IPS-18c (cell line): ENCODE results near the gene SYCP2.
"Not testable (repeated sequence)": the region's sequence is repeated elsewhere in the genome, so short reads cannot be mapped to it uniquely, and the experiment has no call there.

Experiments
- H3K4me3 ChIP-seq: 2 replicates; pipeline ENCODE4 v1.7.0; 2013; ENCODE audit warnings: low read depth, mild to moderate bottlenecking, low read length, moderate library complexity; ENCODE audit not compliant: insufficient read depth
- H3K9me3 ChIP-seq: one replicate; pipeline ENCODE4 v1.6.1; 2013; ENCODE audit warnings: mild to moderate bottlenecking, low read length, moderate library complexity; ENCODE audit not compliant: control insufficient read depth, insufficient read depth

SYCP2 gene, protein sequence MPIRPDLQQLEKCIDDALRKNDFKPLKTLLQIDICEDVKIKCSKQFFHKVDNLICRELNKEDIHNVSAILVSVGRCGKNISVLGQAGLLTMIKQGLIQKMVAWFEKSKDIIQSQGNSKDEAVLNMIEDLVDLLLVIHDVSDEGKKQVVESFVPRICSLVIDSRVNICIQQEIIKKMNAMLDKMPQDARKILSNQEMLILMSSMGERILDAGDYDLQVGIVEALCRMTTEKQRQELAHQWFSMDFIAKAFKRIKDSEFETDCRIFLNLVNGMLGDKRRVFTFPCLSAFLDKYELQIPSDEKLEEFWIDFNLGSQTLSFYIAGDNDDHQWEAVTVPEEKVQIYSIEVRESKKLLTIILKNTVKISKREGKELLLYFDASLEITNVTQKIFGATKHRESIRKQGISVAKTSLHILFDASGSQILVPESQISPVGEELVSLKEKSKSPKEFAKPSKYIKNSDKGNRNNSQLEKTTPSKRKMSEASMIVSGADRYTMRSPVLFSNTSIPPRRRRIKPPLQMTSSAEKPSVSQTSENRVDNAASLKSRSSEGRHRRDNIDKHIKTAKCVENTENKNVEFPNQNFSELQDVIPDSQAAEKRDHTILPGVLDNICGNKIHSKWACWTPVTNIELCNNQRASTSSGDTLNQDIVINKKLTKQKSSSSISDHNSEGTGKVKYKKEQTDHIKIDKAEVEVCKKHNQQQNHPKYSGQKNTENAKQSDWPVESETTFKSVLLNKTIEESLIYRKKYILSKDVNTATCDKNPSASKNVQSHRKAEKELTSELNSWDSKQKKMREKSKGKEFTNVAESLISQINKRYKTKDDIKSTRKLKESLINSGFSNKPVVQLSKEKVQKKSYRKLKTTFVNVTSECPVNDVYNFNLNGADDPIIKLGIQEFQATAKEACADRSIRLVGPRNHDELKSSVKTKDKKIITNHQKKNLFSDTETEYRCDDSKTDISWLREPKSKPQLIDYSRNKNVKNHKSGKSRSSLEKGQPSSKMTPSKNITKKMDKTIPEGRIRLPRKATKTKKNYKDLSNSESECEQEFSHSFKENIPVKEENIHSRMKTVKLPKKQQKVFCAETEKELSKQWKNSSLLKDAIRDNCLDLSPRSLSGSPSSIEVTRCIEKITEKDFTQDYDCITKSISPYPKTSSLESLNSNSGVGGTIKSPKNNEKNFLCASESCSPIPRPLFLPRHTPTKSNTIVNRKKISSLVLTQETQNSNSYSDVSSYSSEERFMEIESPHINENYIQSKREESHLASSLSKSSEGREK (N-terminal part only)

GRCh38 chr20:59933296-59933848 lies at the start of gene SYCP2:
SYCP2 (minus strand) TSS chr20:59933637; CDS start chr20:59922413, 11,224 bp downstream.
- Histone ChIP-seq H3K9me3 (no peaks in the 10 kb centered on the region), H3K4me3 (peak within 1 kb of the TSS; percentile 45)

GRCh38 chr20:59983076-59983475 lies 49.6 kb upstream of the SYCP2 start:
- no peaks in the 10 kb centered on the region for H3K9me3 ChIP-seq
- H3K4me3 ChIP-seq = no peak overlapping the region

DNA sequence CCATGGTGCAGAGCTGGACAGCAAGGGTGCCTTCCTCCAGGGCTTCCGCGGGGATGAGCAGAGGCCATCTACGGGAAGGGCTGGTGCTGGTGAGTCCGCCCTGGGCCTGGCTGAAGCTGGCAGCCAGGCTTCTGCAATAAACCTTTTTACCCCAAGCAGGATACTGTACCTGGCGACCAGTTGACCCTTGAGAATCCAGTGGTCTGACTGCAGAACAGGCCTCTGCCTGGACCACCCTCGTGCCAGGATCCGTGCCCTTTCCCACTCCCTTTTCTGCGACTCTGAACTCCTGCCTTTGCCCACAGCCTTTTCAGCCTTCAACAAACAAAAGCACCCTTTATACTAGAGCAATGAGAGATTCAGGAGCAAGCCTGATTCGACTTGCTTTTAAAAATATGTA lies 43.6 kb upstream of the SYCP2 start:
- H3K9me3 ChIP-seq = no peaks in the 10 kb centered on the region
- no peak overlapping the region for H3K4me3 ChIP-seq

DNA sequence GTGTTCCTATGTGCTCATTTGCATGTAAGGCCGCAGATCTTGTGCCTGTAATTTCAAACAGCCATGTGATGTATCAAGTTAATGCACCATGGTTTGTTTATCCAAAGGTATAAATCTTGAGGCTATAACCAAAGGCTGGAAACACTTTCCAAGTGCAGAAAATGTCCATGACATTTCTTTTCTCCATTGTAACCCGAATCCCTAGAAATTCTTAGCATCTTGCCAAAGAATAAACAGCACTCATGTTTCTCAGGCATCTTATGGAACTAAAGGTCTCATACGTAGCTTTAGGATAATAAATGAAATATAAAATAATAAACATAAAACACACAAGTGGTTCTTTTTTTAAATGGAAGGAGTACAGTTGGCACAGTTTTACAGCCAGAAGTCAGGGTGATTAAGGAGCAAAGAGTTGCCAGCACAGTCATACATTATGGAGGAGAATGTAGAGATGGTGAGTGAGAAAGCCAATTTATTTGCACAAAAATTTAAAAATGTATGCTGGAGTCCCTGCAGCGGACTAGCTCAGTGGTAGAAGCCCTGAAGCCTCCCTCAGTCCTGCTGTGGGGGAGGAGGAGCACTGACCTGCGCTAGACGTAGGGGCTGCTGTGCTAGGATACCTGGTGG lies 42.8 kb upstream of the SYCP2 start:
- Histone ChIP-seq H3K4me3 (no peak overlapping the region), H3K9me3 (no peaks in the 10 kb centered on the region)

GRCh38 chr20:59972037-59972801 lies 38.8 kb upstream of the SYCP2 start:
- H3K9me3 ChIP-seq = no peaks in the 10 kb centered on the region
- no peak overlapping the region for H3K4me3 ChIP-seq

DNA sequence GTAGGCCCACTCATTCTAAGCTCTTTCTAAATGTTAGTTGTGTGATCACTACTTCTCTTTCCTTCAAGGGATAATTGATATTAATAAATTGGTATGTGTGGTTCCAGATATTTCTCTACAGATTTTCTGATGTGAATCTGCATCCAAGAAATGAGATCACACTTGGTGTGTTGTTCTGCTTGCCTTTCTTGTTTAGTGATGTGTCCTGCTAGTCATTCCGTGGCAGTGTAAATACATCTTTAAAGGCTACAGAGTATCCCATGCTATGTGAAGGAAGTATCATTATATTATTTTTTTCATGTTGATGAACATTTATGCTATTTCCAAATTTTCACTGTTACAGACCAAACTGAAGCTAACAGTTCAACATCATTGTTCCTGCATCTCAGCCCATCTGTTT lies 38.0 kb upstream of the SYCP2 start:
- H3K9me3 ChIP-seq = no peaks in the 10 kb centered on the region
- H3K4me3 ChIP-seq = no peak overlapping the region

DNA sequence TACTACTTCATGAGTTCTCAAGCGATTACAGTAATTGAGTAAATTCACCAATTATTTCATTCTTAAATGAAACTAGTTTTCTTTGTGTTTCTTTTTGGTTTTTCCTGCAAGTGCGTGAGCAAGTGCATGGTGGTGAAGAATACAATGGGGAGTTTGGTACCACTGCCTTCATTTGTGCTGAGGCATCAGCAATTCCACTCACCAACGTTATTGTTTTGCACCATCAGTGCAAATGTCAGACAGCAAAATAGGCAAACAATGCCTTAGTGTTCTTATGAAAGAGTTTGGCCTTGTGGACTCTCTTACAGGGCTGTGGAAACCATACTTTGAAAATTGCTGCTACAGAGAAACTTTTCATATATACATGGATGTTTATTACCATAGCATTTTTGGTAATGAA lies 33.0 kb upstream of the SYCP2 start:
- no peak overlapping the region for H3K4me3 ChIP-seq
- no peaks in the 10 kb centered on the region for H3K9me3 ChIP-seq

DNA sequence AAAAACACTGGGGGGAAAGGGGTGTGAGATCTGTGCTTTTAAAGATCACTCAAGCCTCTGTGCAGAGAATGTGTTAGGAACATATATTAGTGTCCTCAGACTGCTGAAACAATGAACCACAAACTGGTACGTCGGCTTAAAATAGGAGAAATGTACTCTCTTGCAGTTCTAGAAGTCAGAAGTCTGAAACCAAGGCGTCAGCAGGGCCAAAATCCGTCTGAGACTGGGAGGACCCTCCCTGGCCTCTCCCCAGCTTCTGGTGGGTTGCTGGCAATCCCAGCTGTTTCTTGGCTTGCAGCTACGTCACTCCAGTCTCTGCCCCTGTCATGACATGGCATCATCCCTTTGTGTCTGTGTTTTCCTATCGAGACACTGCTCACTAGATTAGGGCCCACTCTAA lies 28.7 kb upstream of the SYCP2 start:
- no peak overlapping the region for H3K4me3 ChIP-seq
- no peaks in the 10 kb centered on the region for H3K9me3 ChIP-seq

DNA sequence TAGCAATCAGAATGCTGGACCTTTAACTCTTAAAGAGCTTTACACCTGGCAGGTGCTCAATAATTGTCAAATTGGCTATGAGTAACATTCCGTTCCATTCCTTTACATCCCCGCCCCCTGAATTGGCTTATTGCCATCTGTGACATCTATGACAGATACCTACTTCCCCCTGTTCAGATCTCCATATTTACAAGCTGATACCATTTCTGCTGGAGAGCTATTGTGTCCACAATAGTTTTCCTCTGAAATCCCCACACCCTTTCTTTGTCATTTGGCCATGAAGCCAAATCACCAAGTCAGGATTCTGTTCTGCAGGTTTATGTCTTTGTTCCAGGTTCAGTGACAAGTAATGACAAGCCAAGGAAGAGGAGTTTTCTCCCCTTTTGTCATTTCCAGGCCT lies 28.0 kb upstream of the SYCP2 start:
- H3K4me3 ChIP-seq = no peak overlapping the region
- H3K9me3 ChIP-seq = no peaks in the 10 kb centered on the region

GRCh38 chr20:59958626-59959025 lies 25.2 kb upstream of the SYCP2 start:
- Histone ChIP-seq H3K4me3 (no peak overlapping the region), H3K9me3 (no peaks in the 10 kb centered on the region)

- H3K4me3 ChIP-seq = no peak within 1 kb of the TSS
Measured at GRCh38 chr20:59958123-59958522, 24.7 kb upstream of the SYCP2 start, which contains the start of gene CDH26. CDH26 (plus strand) TSS chr20:59958423; CDS start chr20:59958727, 304 bp downstream.

DNA sequence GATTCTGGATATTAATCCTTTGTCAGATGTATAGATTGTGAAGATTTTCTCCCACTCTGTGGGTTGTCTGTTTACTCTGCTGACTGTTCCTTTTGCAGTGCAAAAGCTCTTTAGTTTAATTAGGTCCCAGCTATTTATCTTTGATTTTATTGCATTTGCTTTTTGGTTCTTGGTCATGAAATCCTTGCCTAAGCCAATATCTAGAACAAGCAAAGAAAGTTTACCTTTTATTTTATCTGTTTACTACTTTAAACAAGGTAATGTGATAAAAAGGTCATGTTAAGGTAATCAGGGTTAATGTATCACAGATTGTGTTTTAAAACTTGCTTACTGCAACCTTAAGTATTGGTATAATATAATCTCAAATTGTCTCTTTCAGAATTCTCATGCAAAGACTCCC lies 24.1 kb upstream of the SYCP2 start:
- H3K9me3 ChIP-seq, H3K4me3 ChIP-seq: not testable (repeated sequence)

More at GRCh38 chr20:59958123-59958522, 24.7 kb upstream of the SYCP2 start, which contains the start of gene CDH26:
- H3K9me3 ChIP-seq = no peaks in the 10 kb centered on the region

- Histone ChIP-seq H3K9me3 (no peaks in the 10 kb centered on the region), H3K4me3 (no peak overlapping the region)
Measured at GRCh38 chr20:59955131-59955796, 21.8 kb upstream of the SYCP2 start.

- no peak overlapping the region for H3K4me3 ChIP-seq
- H3K9me3 ChIP-seq = no peaks in the 10 kb centered on the region
Measured at GRCh38 chr20:59954718-59955117, 21.3 kb upstream of the SYCP2 start.

DNA sequence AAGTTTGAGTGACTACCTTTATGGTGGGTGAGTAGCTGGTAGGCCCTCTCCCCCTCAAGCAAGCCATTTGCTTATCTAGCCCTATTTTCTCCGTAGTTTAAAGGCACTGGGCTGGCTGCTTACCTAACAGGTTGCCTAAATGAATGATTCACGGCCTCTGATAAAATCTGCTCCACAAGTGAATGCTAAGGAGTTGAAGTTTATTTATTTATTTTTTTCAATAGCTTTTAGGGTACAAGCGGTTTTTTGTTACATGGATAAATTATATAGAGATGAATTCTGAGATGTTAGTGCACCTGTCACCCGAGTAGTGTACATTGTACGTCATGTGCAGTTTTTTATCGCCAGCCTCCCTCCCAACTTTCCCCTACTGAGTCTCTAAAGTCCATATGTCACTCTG lies 16.5 kb upstream of the SYCP2 start:
- H3K9me3 ChIP-seq = no peaks in the 10 kb centered on the region
- H3K4me3 ChIP-seq = no peak overlapping the region
